ENCODE data around the gene TIGAR. TPM values are rescaled to one million over a fixed set of nuclear protein-coding genes. Genes with fewer than 3 reads are reported as not detected.

TIGAR gene
- total RNA-seq, 1 donor from 2014 or later, result 14.2 TPM

- intact Hi-C loops (cut with micrococcal nuclease), result no loop called here
Measured at GRCh38 chr12:4301932-4302501, 19.0 kb upstream of the TIGAR start.

GRCh38 chr12:4302881-4303280 is 18.1 kb upstream of the TIGAR start:
- intact Hi-C loops (cut with micrococcal nuclease), result no loop called here

- intact Hi-C loops (cut with micrococcal nuclease), result no loop called here
Measured at GRCh38 chr12:4303750-4304149, 17.3 kb upstream of the TIGAR start.

GRCh38 chr12:4307593-4308333 is 13.2 kb upstream of the TIGAR start:
- intact Hi-C loops (cut with micrococcal nuclease), result no loop called here

GRCh38 chr12:4308334-4308950 is 12.6 kb upstream of the TIGAR start:
- intact Hi-C loops (cut with micrococcal nuclease), result no loop called here

GRCh38 chr12:4311776-4312175 is 9.2 kb upstream of the TIGAR start:
- intact Hi-C loops (cut with micrococcal nuclease), result no loop called here

GRCh38 chr12:4312251-4312650 is 8.8 kb upstream of the TIGAR start:
- intact Hi-C loops (cut with micrococcal nuclease), result no loop called here

- intact Hi-C loops (cut with micrococcal nuclease), result loop anchor here (1.0 to 2.0 kb wide), 7 partner anchors 28 to 568 kb away; partner anchors contain the start of genes CRACR2A and PARP11
Measured at GRCh38 chr12:4320497-4320852, 538 bp upstream of the TIGAR start.

GRCh38 chr12:4322726-4323125 is 1.7 kb downstream of the TIGAR start:
- intact Hi-C loops (cut with micrococcal nuclease), result no loop called here

- intact Hi-C loops (cut with micrococcal nuclease), result no loop called here
Measured at GRCh38 chr12:4323396-4323795, 2.4 kb downstream of the TIGAR start.

- intact Hi-C loops (cut with micrococcal nuclease), result no loop called here
Measured at GRCh38 chr12:4324366-4324765, 3.4 kb downstream of the TIGAR start.

GRCh38 chr12:4325966-4326365 is 5.0 kb downstream of the TIGAR start:
- intact Hi-C loops (cut with micrococcal nuclease), result no loop called here

GRCh38 chr12:4327293-4327692 is 6.3 kb downstream of the TIGAR start:
- intact Hi-C loops (cut with micrococcal nuclease), result no loop called here

GRCh38 chr12:4330203-4330602 is 9.2 kb downstream of the TIGAR start:
- intact Hi-C loops (cut with micrococcal nuclease), result no loop called here

GRCh38 chr12:4331221-4331620 is 10.2 kb downstream of the TIGAR start:
- intact Hi-C loops (cut with micrococcal nuclease), result no loop called here

- intact Hi-C loops (cut with micrococcal nuclease), result no loop called here
Measured at GRCh38 chr12:4331842-4332241, 10.8 kb downstream of the TIGAR start.

GRCh38 chr12:4346931-4347330 is 25.9 kb downstream of the TIGAR start:
- intact Hi-C loops (cut with micrococcal nuclease), result no loop called here

- intact Hi-C loops (cut with micrococcal nuclease), result loop anchor here (1.0 to 2.0 kb wide), 3 partner anchors 33 to 405 kb away; partner anchors contain the start of gene TIGAR
Measured at GRCh38 chr12:4353785-4354208, 32.8 kb downstream of the TIGAR start.

- intact Hi-C loops (cut with micrococcal nuclease), result loop anchor here (1.0 kb wide), 1 partner anchor 66 kb away; no protein-coding TSS in a partner anchor
Measured at GRCh38 chr12:4355156-4356040, 34.4 kb downstream of the TIGAR start.

- intact Hi-C loops (cut with micrococcal nuclease), result loop anchor here (1.0 kb wide), 1 partner anchor 65 kb away; no protein-coding TSS in a partner anchor
Measured at GRCh38 chr12:4356041-4356327, 35.0 kb downstream of the TIGAR start.

- intact Hi-C loops (cut with micrococcal nuclease), result no loop called here
Measured at GRCh38 chr12:4366090-4366489, 45.1 kb downstream of the TIGAR start.

- intact Hi-C loops (cut with micrococcal nuclease), result no loop called here
Measured at GRCh38 chr12:4369548-4369947, 48.5 kb downstream of the TIGAR start.

Measured in T-helper 1 cell treated with Interleukin-12 subunit alpha and Interleukin-12 subunit beta and Interleukin-4 antibody, amounts not matched to agents 30 ng/mL and 1 ng/mL, for 36 hours (primary cell).